HepG2 (cell line): ENCODE results near the gene JADE2. TPM values are rescaled to one million over a fixed set of nuclear protein-coding genes. Genes with fewer than 3 reads are reported as not detected.

ENCODE experiments used
- ATAC-seq: fragments of 200-7000 bp; cut with Tn5 transposase; 3 replicates; pipeline ENCODE4 v1.9.1; 2020; ENCODE audit warnings: mild to moderate bottlenecking, moderate library complexity
- BruUV-seq: library from RNA; stranded (reverse); fragments of 400-500 nt; replicated peaks from 2 replicates; lab custom pipeline; 2021; lab: Mats Ljungman, UMichigan
- CTCF ChIA-PET: fragments of 300-600 bp; formaldehyde crosslinking; extraction: SDS; loops from one replicate; lab custom pipeline; 2021; ENCODE audit warnings: low total read pairs, inconsistent platforms, low intra/inter-chr PET ratio; lab: Yijun Ruan, JAX
- POLR2A ChIA-PET: fragments of 350-600 bp; sonication (Branson Sonifier 250); formaldehyde crosslinking; loops from one replicate; lab custom pipeline; 2020; ENCODE audit warnings: antibody characterized with exemption, inconsistent platforms; lab: Yijun Ruan, JAX
- DNase-seq: peaks from one replicate; pipeline ENCODE4 v3.0.0-alpha.2; 2015; ENCODE audit warnings: low spot score
- FAIRE-seq: peaks from 3 replicates; lab custom pipeline; 2011; peaks lifted over from hg19 to GRCh38; lab: Jason Lieb, UNC
- H2AFZ ChIP-seq: one replicate; pipeline ENCODE4 v1.6.1; 2011; ENCODE audit warnings: low read length, inconsistent platforms
- H3K27ac ChIP-seq: fragments of 300-600 bp; 3 replicates; pipeline ENCODE4 v1.8.0; 2011; ENCODE audit warnings: mixed run types, mild to moderate bottlenecking, mixed read lengths, low read length, inconsistent platforms; ENCODE audit not compliant: insufficient read depth; ENCODE audit errors: extremely low read length
- H3K27me3 ChIP-seq, 2 experiments: fragments of 200-600 bp in 1 of 2; 2 replicates in 1 of 2; 3 replicates in 1 of 2; pipeline versions ENCODE4 v1.6.0 to v1.8.0; 2011; ENCODE audit warnings: low read length in 2 of 2, mild to moderate bottlenecking in 2 of 2, moderate library complexity in 2 of 2, inconsistent platforms in 1 of 2; ENCODE audit not compliant: insufficient read depth in 2 of 2, control insufficient read depth in 1 of 2
- H3K36me3 ChIP-seq, 2 experiments: fragments of 200-600 bp in 1 of 2; replicated peaks in 1 of 2; 2 replicates in 1 of 2; 3 replicates in 1 of 2; pipeline versions ENCODE4 v1.5.1 to v1.8.0; 2011; ENCODE audit warnings: low read length in 2 of 2, inconsistent platforms in 1 of 2; ENCODE audit not compliant: insufficient read depth in 2 of 2, control insufficient read depth in 1 of 2
- H3K4me1 ChIP-seq: 2 replicates; pipeline ENCODE4 v1.5.1; 2012; ENCODE audit warnings: low read length, inconsistent platforms; ENCODE audit not compliant: insufficient read depth
- H3K4me2 ChIP-seq: 2 replicates; pipeline ENCODE4 v1.6.0; 2011; ENCODE audit warnings: low read depth, low read length, inconsistent platforms
- H3K4me3 ChIP-seq, 3 experiments: fragments of 200-600 bp in 1 of 3; sonication (generic), shearing (Covaris generic) in 1 of 3; replicated peaks in 1 of 3; 2 replicates each; pipeline ENCODE4 v1.5.1; 2011 to 2016; ENCODE audit warnings: low read length in 3 of 3, inconsistent platforms in 2 of 3, low read depth in 2 of 3, mild to moderate bottlenecking in 2 of 3, control low read depth in 1 of 3, mixed read lengths in 1 of 3; ENCODE audit not compliant: insufficient read depth in 1 of 3
- H3K79me2 ChIP-seq: one replicate; pipeline ENCODE4 v1.6.1; 2011; ENCODE audit warnings: low read length, inconsistent platforms; ENCODE audit not compliant: insufficient read depth
- H3K9ac ChIP-seq: 2 replicates; pipeline ENCODE4 v1.6.0; 2011; ENCODE audit warnings: mild to moderate bottlenecking, low read depth, low read length, inconsistent platforms; ENCODE audit not compliant: insufficient read depth
- H3K9me3 ChIP-seq: 2 replicates; pipeline ENCODE4 v1.5.1; 2012; ENCODE audit warnings: mild to moderate bottlenecking, low read length
- H4K20me1 ChIP-seq: 2 replicates; pipeline ENCODE4 v1.6.0; 2011; ENCODE audit warnings: inconsistent platforms, mild to moderate bottlenecking, low read length, moderate library complexity; ENCODE audit not compliant: insufficient read depth
- FOSL1 ChIP-seq: sonication (generic); formaldehyde crosslinking; IDR thresholded peaks from 2 replicates; pipeline ENCODE4 v1.9.0; 2021; ENCODE audit warnings: missing genetic modification reagents, borderline replicate concordance
- FOSL2 ChIP-seq: sonication (generic); formaldehyde crosslinking; IDR thresholded peaks from 2 replicates; pipeline ENCODE4 v1.4.0; 2020; ENCODE audit warnings: missing genetic modification reagents
- FOXC1 ChIP-seq: sonication (generic); formaldehyde crosslinking; IDR thresholded peaks from 2 replicates; pipeline ENCODE4 v1.8.0; 2022; ENCODE audit warnings: mild to moderate bottlenecking, missing genetic modification reagents, borderline replicate concordance
- HES4 ChIP-seq: sonication (generic); formaldehyde crosslinking; IDR thresholded peaks from 2 replicates; pipeline ENCODE4 v1.9.0; 2021; ENCODE audit warnings: mild to moderate bottlenecking, missing genetic modification reagents, borderline replicate concordance
- HNRNPLL ChIP-seq: fragments of 200-400 bp; formaldehyde crosslinking; IDR thresholded peaks from 2 replicates; pipeline ENCODE4 v1.6.1; 2017; ENCODE audit warnings: mild to moderate bottlenecking, low read depth, low read length; ENCODE audit not compliant: poor library complexity, severe bottlenecking
- NR1H2 ChIP-seq: sonication (generic); formaldehyde crosslinking; IDR thresholded peaks from 2 replicates; pipeline ENCODE4 v1.8.1; 2022; ENCODE audit warnings: low read depth, missing genetic modification reagents, borderline replicate concordance
- SETDB1 ChIP-seq: sonication (generic); formaldehyde crosslinking; IDR thresholded peaks from 2 replicates; pipeline ENCODE4 v1.5.1; 2020; ENCODE audit warnings: missing genetic modification reagents, mild to moderate bottlenecking, borderline replicate concordance
- SMAD9 ChIP-seq: sonication (generic); formaldehyde crosslinking; IDR thresholded peaks from 2 replicates; pipeline ENCODE4 v1.5.1; 2020; ENCODE audit warnings: mild to moderate bottlenecking, missing genetic modification reagents
- TBP ChIP-seq: sonication (generic); formaldehyde crosslinking; IDR thresholded peaks from 2 replicates; pipeline ENCODE4 v1.5.0; 2020; ENCODE audit warnings: missing genetic modification reagents
- WIZ ChIP-seq: sonication (generic); formaldehyde crosslinking; IDR thresholded peaks from 2 replicates; pipeline ENCODE4 v1.5.1; 2020; ENCODE audit warnings: mild to moderate bottlenecking, missing genetic modification reagents
- XBP1 ChIP-seq: sonication (generic); formaldehyde crosslinking; IDR thresholded peaks from 2 replicates; pipeline ENCODE4 v1.5.0; 2020; ENCODE audit warnings: missing genetic modification reagents
- YEATS2 ChIP-seq: sonication (generic); formaldehyde crosslinking; IDR thresholded peaks from 2 replicates; pipeline ENCODE4 v1.4.0; 2020; ENCODE audit warnings: missing genetic modification reagents, borderline replicate concordance
- ZMAT3 ChIP-seq: sonication (generic); formaldehyde crosslinking; conservative IDR thresholded peaks from 2 replicates; pipeline ENCODE4 v1.7.0; 2021; ENCODE audit warnings: missing genetic modification reagents
- ZMYM4 ChIP-seq: sonication (generic); formaldehyde crosslinking; IDR thresholded peaks from 2 replicates; pipeline ENCODE4 v1.8.1; 2023; ENCODE audit warnings: mild to moderate bottlenecking, missing genetic modification reagents
- ZNF674 ChIP-seq: sonication (generic); formaldehyde crosslinking; IDR thresholded peaks from 2 replicates; pipeline ENCODE4 v1.5.0; 2020; ENCODE audit warnings: low read depth, mild to moderate bottlenecking, missing genetic modification reagents
- ZNF772 ChIP-seq: sonication (generic); formaldehyde crosslinking; IDR thresholded peaks from 2 replicates; pipeline ENCODE4 v1.5.0; 2020; ENCODE audit warnings: mild to moderate bottlenecking, missing genetic modification reagents
- WGBS: methylation state at CpG from one replicate; pipeline ENCODE4 v1.1.6; 2017; ENCODE audit warnings: low lambda C conversion rate; 5-methylcytosine and 5-hydroxymethylcytosine counted together
- in situ Hi-C: cut with HindIII; loops from 2 replicates; pipeline ENCODE4 v1.10.0; 2017; ENCODE audit warnings: low pct_unique_long_range_greater_than_20kb; ENCODE audit not compliant: extremely low pct_ligation_motif_present
- intact Hi-C: fragments of 100-400 bp; cut with micrococcal nuclease; formaldehyde crosslinking; loops from one replicate; pipeline ENCODE4 v1.10.0; 2022; ENCODE audit not compliant: unreplicated experiment
- polyA plus RNA-seq, 8 experiments: library from polyadenylated mRNA; depleted of rRNA in 3 of 8; stranded (reverse) in 7 of 8; unstranded in 1 of 8; fragments of >200 nt; fragmentation: Illumina TruSeq in 4 of 8; extraction: Trizol in 4 of 8; gene quantifications; 2 replicates each; pipeline versions ENCODE4 v1.2.1 to v1.2.3, GENCODE V29; 2011 to 2016; ENCODE audit warnings: low read depth in 4 of 8, missing spikeins in 1 of 8, mixed read lengths in 1 of 8; ENCODE audit not compliant: insufficient read depth in 1 of 8
- total RNA-seq, 5 experiments: library from RNA; depleted of rRNA; stranded (reverse); fragments of >200 nt; fragmentation: Illumina TruSeq; extraction: Trizol; gene quantifications; 2 replicates each; pipeline ENCODE4 v1.2.3, GENCODE V29; 2016; ENCODE audit warnings: low read depth in 1 of 5
- TF ChIP-seq, protein P1 (sequence below): sonication (generic); formaldehyde crosslinking; IDR thresholded peaks from 2 replicates; pipeline ENCODE4 v1.5.0; 2020; ENCODE audit warnings: missing genetic modification reagents
- TF ChIP-seq, protein P2 (sequence below): sonication (generic); formaldehyde crosslinking; conservative IDR thresholded peaks from 2 replicates; pipeline ENCODE4 v1.4.0; 2020; ENCODE audit warnings: missing genetic modification reagents

The JADE2 gene
- total and polyA plus RNA-seq, 2 of the 13 experiments (the other 11 are each of a cell fraction or from before 2014, with no cell fraction given): 7.5 to 15.1 TPM

DNA sequence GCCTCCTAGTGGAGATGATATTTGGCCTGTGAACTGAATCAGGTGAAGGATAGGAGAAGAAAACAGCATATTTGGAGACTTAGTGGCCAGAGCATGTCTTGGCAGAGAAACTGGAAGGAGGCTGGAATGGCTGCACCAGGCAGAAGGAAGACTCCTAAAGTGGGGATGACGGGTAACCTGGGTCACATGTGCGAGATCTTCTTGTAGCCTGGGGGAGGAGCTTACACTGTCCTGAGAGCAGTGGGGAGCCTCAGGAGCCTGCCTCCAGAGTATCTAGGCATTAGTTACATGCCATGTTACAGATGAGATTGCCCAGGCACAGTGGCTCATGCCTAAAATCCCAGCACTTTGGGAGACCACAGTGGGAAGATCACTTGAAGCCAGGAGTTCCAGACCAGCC, 49.8 kb downstream of the JADE2 start (continued):
- TF ChIP-seq HNRNPLL (no peak), SETDB1 (CRISPR knock-in tag) (no peak)
- TF ChIP-seq, protein P1, sequence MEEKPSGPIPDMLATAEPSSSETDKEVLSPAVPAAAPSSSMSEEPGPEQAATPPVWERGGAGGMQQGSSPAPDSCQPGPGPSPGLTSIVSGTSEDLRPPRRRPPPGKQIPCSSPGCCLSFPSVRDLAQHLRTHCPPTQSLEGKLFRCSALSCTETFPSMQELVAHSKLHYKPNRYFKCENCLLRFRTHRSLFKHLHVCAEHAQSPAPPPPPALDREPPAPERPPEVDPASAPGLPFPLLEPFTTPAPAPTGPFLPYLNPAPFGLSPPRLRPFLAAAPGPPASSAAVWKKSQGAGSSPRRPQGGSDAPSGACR (CRISPR knock-in tag): no peak

DNA sequence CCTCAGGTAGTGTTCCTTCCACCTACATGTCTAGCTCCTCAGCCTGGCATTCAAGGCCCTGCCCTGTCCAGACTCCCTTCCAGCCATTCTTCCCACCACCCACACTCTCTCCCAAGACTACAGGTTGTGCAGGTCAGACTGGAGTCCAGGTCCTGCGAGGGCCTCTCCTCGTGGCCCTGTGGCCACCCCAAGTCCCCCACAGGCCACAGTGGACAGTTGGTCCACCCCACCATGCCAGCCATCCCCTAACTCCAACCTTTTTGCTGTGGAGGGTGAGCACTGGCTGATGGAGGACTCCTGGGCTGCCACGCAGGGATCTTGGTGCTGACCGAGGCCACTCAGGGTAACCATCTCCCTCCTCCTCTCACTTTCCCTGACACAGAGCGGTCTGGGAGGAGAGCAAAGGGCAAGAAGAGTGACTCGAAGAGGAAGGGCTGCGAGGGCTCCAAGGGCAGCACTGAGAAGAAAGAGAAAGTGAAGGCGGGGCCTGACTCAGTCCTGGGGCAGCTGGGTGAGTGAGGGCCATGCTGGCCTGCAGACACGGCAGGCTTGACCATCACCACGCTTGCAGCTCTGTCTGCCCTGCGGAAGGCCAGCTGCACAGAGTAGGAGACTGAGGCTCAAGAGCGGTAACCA, 51.0 kb downstream of the JADE2 start:
- Histone ChIP-seq H4K20me1 (no peaks in the 10 kb centered on the region), H3K36me3 (peaks cover 21 to 57% of the 10 kb centered on the region in 2 experiments), H3K27me3 (no peaks in the 10 kb centered on the region), H3K9ac (no peak overlapping the region), H3K79me2 (no peaks in the 10 kb centered on the region), H3K9me3 (no peaks in the 10 kb centered on the region), H3K27ac (no peak overlapping the region), H3K4me3 (no peak overlapping the region), H3K4me1 (no peaks in the 10 kb centered on the region), H2AFZ (no peak overlapping the region), H3K4me2 (no peak overlapping the region)
- no peak for FAIRE-seq
- in situ Hi-C loops (loop anchor here (5.0 to 25.0 kb wide), 2 partner anchors 274 to 389 kb away; partner anchors contain the start of gene SKP1), intact Hi-C loops (loop anchor here (1.0 to 5.0 kb wide), 4 partner anchors 28 to 274 kb away; partner anchors contain the start of genes CDKN2AIPNL and JADE2)
- ChIA-PET POLR2A (no interaction called here), CTCF (interaction anchor here (1.6 kb wide), 1 partner anchor 164 kb away, joined by 12 read pairs; the partner anchor contains the start of gene CDKN2AIPNL)
- WGBS: 90% methylated on average over 8 of the region's 12 CpGs
- no peak for DNase-seq
- no peak for TF ChIP-seq ZNF674 (CRISPR knock-in tag)
- no peak for TF ChIP-seq FOSL2 (CRISPR knock-in tag)
- TF ChIP-seq XBP1: no peak
- TF ChIP-seq TBP (CRISPR knock-in tag): no peak
- no peak for TF ChIP-seq FOXC1 (CRISPR knock-in tag)
- no peak for TF ChIP-seq WIZ (CRISPR knock-in tag)
- TF ChIP-seq HES4 (CRISPR knock-in tag): no peak
- no peak for TF ChIP-seq FOSL1 (CRISPR knock-in tag)
- TF ChIP-seq SMAD9 (CRISPR knock-in tag): no peak
- no peak for TF ChIP-seq NR1H2 (CRISPR knock-in tag)
- no peak for TF ChIP-seq ZNF772 (CRISPR knock-in tag)
- TF ChIP-seq ZMYM4: no peak
- TF ChIP-seq ZMAT3: no peak
- TF ChIP-seq YEATS2: no peak
- TF ChIP-seq, protein P2, sequence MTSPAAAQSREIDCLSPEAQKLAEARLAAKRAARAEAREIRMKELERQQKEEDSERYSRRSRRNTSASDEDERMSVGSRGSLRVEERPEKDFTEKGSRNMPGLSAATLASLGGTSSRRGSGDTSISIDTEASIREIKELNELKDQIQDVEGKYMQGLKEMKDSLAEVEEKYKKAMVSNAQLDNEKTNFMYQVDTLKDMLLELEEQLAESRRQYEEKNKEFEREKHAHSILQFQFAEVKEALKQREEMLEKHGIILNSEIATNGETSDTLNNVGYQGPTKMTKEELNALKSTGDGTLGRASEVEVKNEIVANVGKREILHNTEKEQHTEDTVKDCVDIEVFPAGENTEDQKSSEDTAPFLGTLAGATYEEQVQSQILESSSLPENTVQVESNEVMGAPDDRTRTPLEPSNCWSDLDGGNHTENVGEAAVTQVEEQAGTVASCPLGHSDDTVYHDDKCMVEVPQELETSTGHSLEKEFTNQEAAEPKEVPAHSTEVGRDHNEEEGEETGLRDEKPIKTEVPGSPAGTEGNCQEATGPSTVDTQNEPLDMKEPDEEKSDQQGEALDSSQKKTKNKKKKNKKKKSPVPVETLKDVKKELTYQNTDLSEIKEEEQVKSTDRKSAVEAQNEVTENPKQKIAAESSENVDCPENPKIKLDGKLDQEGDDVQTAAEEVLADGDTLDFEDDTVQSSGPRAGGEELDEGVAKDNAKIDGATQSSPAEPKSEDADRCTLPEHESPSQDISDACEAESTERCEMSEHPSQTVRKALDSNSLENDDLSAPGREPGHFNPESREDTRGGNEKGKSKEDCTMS: no peak
- BruUV-seq: no TSS peak
- ATAC-seq: no peak
